GM12801 (cell line): ENCODE results near the gene XRCC4.

ENCODE experiments used
- CTCF ChIP-seq: IDR thresholded peaks from one replicate; pipeline ENCODE4 v1.5.1; 2011; ENCODE audit warnings: control low read depth; ENCODE audit not compliant: insufficient read length; ENCODE audit errors: extremely low read depth

Gene XRCC4

DNA sequence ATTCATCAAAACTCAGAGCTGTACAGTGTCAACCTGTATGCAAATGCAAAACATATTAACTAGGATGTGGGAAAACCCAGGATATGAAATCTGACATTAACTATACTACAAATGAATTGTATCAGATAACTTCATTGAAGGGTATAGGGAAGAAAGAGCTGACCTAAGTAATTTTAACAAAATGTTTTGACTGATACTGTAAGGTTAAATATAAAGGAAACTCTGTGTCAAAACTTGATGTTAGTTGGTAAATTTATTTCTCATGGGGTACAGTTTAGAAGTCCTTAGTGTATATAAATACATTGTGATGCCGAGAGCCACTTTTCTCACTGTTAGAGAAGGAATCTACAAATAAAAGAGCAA, 316.1 kb downstream of the XRCC4 start:
- TF ChIP-seq CTCF = no peak

DNA sequence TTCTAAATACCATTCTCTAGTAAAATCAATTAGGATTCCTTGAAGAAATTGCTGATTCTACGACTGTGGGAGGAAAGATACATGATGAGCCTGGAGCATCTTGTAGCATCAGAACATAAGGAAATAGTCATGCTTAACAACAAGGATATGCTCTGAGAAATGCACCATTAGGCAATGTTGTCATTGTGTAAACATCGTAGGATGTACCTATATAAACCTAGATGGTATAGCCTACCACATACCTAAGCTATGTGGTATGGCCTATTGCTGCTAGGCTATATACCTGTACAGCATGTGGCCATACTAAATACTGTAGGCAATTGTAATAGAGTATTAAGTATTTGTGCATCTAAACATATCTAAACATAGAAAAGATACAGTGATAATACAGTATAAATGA, 316.8 kb downstream of the XRCC4 start:
- no peak for TF ChIP-seq CTCF

DNA sequence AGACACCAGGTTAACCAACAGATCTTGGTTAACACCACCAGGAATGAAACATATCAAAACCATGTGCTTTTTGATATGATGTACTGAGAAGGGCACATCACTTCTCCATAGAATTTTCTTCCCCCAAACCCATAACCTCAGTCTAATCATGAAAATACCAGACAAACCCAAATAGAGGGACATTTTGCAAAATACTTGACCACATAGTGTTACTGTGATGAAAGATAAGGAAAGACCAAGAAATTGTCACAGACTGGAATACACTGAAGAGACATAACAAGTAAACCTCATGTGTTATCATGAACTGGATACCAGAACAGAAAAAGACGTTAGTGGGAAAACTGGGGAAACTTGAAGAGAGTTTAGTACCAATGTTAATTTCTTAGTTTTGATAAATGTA, 319.3 kb downstream of the XRCC4 start:
- TF ChIP-seq CTCF = no peak

GRCh38 chr5:83397658-83398057, 320.3 kb downstream of the XRCC4 start:
- TF ChIP-seq CTCF = no peak

GRCh38 chr5:83400241-83400640, 322.9 kb downstream of the XRCC4 start:
- no peak for TF ChIP-seq CTCF

- no peak for TF ChIP-seq CTCF
Observed at GRCh38 chr5:83400701-83401100, 323.4 kb downstream of the XRCC4 start.

GRCh38 chr5:83401122-83401731, 323.9 kb downstream of the XRCC4 start:
- no peak for TF ChIP-seq CTCF
